ENCODE results near the gene IFTAP. TPM values are rescaled to one million over a fixed set of nuclear protein-coding genes. Genes with fewer than 3 reads are reported as not detected.
"Not testable (repeated sequence)": the region's sequence is repeated elsewhere in the genome, so short reads cannot be mapped to it uniquely, and the experiment has no call there.

Gene IFTAP
- total RNA-seq, 1 donor from 2014 or later, result 1.7 TPM

DNA sequence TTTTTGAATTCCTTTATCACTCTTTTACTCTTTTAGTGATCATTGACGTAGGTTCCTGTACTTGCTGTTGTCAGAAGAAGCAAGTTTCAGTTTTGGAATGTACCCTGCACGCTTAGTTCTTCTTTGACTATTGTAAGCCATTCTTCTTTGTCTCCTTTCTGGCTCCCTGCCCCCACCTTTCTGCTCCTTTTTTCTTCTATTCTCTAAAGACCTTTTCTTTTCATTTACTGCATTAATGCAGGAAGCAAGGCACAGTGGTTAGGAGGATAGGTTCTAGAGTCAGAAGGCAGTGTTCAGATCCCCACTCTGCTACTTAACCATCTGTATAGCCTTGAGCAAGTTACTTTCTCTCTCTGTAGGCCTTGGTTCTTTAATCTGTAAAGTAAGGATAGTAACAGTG, 37.5 kb downstream of the IFTAP start:
- no peak overlapping the region for H3K27ac Mint-ChIP-seq
- DNase-seq, result no peak
- no peaks in the 10 kb centered on the region for H3K36me3 Mint-ChIP-seq (ENCODE audit: low read depth)
- H3K4me3 Mint-ChIP-seq, result no peak overlapping the region
- H3K27me3 Mint-ChIP-seq, result peaks cover 2% of the 10 kb centered on the region
- peaks cover 2% of the 10 kb centered on the region for H3K4me1 Mint-ChIP-seq
- intact Hi-C loops (cut with micrococcal nuclease), result no loop called here
- no peaks in the 10 kb centered on the region for H3K9me3 Mint-ChIP-seq

DNA sequence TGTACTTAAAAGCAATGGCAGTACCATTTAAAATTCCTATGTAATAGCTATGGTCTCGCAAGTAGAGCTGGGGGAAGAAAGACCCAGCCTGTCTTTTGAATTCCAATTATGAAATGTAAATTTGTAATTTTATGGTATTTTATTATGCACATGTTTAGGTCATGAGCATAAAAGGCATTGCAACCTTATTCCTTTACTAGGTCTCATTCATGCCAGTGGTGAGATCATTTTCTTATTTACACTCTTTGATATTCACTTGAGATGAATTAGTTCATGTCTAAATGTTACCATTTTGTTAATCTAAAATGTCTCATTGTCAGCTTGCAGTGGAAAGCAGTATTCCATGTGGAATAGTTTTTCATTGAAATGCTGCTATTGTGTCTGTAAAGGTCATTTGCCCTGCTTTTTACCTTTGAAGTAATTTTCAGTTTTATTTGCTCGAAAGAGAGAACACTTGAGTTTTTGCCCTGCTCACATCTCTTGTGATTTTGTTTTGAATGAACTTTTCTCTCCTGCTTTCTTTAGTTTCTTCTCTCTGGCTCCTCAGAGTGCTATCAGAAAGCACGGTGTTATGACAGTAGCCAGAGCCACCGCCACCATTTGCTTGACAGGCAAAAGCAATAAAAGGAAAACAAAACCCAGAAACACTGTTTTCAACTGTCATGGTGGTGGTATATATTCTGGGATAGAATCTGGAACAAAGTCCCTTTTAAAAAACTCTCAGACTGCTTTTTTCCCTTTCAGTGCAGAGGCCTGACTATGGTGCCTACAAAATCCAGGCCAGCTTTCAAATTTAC, 41.0 kb downstream of the IFTAP start:
- no peak for DNase-seq
- Mint-ChIP-seq H3K4me3 (no peak overlapping the region), H3K9me3 (no peaks in the 10 kb centered on the region), H3K4me1 (peaks cover 2% of the 10 kb centered on the region), H3K27ac (no peak overlapping the region), H3K36me3 (ENCODE audit: low read depth) (no peaks in the 10 kb centered on the region), H3K27me3 (peaks cover 2% of the 10 kb centered on the region)
- intact Hi-C loops (cut with micrococcal nuclease), result no loop called here

DNA sequence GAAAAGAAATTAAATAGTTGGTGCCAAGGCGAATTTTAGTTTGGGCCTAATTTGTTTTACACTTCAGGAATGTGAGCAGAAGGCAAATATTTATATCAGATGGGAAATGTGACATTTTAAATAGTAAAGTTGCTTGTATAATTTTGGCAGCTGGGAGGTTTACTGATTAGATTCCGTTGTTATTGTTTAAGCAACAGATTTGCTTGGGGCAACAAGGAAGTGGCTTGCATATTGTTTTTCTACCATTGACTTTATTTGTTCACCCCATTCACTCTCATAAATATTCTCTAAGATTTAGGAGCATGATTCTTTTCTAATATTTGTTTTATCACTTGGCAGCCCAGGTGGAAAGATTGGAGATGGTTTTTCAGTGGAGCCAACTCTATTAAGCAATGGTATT, 44.3 kb downstream of the IFTAP start:
- Mint-ChIP-seq H3K4me1 (no peaks in the 10 kb centered on the region), H3K27ac (no peak overlapping the region), H3K36me3 (ENCODE audit: low read depth) (no peaks in the 10 kb centered on the region), H3K9me3 (peaks cover 3% of the 10 kb centered on the region), H3K4me3 (no peak overlapping the region), H3K27me3 (peaks cover 2% of the 10 kb centered on the region)
- no peak for DNase-seq
- intact Hi-C loops (cut with micrococcal nuclease), result no loop called here

DNA sequence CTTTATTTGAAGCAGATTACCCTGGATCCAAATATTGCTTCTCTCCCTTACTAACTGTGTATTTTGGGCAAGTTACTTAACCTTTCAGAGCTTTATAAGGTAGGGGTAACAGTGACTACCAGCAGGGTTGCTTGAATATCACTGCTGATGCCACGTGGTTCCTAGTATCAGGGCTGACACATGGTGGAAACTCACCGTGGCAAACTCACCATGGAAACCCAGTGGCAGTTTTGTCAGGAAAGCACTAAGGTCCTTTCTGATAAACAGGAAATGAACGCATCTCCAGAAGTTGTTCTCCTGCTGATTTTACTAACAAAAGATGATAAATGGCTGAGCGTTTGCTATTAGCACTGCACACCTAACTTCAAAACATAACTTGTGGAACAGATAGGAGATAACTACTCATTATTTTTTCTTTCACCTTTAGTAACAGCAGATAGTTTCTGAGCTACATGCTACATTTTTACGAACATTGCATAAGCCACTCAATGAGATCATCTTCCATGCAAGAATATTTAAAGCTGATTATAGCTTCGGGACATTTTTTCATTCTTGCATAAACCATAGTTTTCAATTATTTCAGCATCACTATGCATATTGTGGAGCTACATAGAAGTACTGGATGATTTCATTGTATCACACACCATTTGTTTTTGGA, 63.4 kb downstream of the IFTAP start:
- no peak for DNase-seq
- H3K36me3 Mint-ChIP-seq (ENCODE audit: low read depth), result no peaks in the 10 kb centered on the region
- no peaks in the 10 kb centered on the region for H3K9me3 Mint-ChIP-seq
- H3K4me3 Mint-ChIP-seq, result no peak overlapping the region
- intact Hi-C loops (cut with micrococcal nuclease), result no loop called here
- no peaks in the 10 kb centered on the region for H3K4me1 Mint-ChIP-seq
- H3K27ac Mint-ChIP-seq, result no peak overlapping the region
- no peaks in the 10 kb centered on the region for H3K27me3 Mint-ChIP-seq

DNA sequence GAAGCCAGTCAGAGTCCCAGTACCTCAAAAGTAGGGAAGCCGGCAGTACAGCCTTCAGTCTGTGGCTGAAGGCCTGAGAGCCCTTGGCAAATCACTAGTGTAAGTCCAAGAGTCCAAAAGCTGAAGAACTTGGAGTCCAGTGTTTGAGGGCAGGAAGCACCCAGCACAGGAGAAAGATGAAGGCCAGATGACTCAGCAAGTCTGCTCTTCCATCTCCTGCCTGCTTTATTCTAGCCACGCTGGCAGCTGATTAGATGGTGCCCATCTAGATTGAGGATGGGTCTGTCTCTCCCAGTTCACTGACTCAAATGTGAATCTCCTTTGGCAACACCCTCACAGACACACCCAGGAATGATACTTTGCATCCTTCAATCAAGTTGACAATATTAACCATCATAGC, 67.1 kb downstream of the IFTAP start:
- DNase-seq; H3K27ac Mint-ChIP-seq; H3K4me1 Mint-ChIP-seq; intact Hi-C loops (cut with micrococcal nuclease); H3K36me3 Mint-ChIP-seq (ENCODE audit: low read depth); H3K4me3 Mint-ChIP-seq; H3K9me3 Mint-ChIP-seq; H3K27me3 Mint-ChIP-seq: not testable (repeated sequence)

DNA sequence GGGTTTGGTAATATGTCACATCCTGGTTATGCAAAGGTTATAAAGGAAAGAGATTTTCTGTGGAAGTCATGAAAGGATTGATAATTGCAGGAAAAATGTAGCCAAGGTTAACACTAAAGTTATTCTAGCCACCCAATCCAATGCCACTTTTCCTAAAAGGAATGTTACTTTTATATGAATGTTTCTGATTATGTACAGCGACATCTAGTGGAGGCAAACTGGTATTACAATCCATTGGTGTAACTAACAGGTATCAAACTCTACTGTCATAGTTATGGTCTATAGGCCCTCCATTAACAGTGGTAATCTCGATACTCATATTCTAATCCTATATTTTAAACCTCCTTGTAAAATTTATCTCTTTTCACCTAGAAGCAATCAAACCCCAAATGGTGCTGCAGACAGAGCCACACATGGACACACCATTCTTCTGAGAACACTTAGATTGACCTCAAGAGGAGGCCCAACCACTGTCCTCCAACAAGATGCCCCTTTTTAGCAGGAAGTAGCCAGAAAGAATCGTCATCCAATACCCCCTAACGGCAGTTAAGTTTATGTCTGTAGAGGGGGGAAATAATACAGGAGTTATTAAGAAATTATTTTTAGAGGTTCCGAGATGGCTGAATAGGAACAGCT, 78.6 kb downstream of the IFTAP start:
- Mint-ChIP-seq H3K4me1 (no peaks in the 10 kb centered on the region), H3K9me3 (no peaks in the 10 kb centered on the region), H3K4me3 (no peak overlapping the region), H3K36me3 (ENCODE audit: low read depth) (no peaks in the 10 kb centered on the region), H3K27ac (no peak overlapping the region), H3K27me3 (peaks cover 2% of the 10 kb centered on the region)
- DNase-seq, result peak; percentile 72
- intact Hi-C loops (cut with micrococcal nuclease), result loop anchor here (1.0 to 2.0 kb wide), 2 partner anchors 109 to 380 kb away; no protein-coding TSS in a partner anchor

DNA sequence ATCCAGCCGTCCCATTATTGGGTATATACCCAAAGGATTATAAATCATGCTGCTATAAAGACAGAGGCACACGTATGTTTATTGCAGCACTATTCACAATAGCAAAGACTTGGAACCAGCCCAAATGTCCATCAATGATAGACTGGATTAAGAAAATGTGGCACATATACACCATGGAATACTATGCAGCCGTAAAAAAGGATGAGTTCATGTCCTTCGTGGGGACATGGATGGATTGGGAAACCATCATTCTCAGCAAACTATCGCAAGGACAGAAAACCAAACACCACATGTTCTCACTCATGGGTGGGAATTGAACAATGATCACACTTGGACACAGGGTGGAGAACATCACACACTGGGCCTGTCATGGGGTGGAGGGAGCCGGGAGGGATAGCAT, 85.2 kb downstream of the IFTAP start:
- H3K4me1 Mint-ChIP-seq; intact Hi-C loops (cut with micrococcal nuclease); H3K36me3 Mint-ChIP-seq (ENCODE audit: low read depth); H3K27ac Mint-ChIP-seq; DNase-seq; H3K9me3 Mint-ChIP-seq; H3K4me3 Mint-ChIP-seq: not testable (repeated sequence)
- peaks cover 22% of the 10 kb centered on the region for H3K27me3 Mint-ChIP-seq

DNA sequence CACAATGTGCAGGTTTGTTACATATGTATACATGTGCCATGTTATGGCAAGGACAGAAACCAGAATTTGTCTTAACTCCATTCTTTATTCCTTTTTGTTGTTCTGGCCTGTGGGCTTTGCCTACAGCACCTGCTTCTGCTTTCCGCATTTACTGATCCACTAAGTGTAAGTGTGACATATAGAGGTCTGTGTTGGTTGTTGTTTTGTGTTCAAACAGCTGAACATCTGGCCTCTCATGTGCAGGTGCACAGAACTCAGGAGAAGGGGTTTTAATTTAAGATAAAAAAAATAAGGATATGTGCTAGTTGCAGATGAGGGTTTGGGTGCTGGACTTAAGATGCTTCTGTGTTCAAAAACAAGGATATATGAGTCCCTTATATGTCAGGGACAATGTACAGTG, 89.5 kb downstream of the IFTAP start:
- no peaks in the 10 kb centered on the region for H3K36me3 Mint-ChIP-seq (ENCODE audit: low read depth)
- no peak overlapping the region for H3K4me3 Mint-ChIP-seq
- DNase-seq, result no peak
- intact Hi-C loops (cut with micrococcal nuclease), result no loop called here
- H3K9me3 Mint-ChIP-seq, result no peaks in the 10 kb centered on the region
- peaks cover 48% of the 10 kb centered on the region for H3K27me3 Mint-ChIP-seq
- H3K4me1 Mint-ChIP-seq, result peaks cover 2% of the 10 kb centered on the region
- H3K27ac Mint-ChIP-seq, result no peak overlapping the region

DNA sequence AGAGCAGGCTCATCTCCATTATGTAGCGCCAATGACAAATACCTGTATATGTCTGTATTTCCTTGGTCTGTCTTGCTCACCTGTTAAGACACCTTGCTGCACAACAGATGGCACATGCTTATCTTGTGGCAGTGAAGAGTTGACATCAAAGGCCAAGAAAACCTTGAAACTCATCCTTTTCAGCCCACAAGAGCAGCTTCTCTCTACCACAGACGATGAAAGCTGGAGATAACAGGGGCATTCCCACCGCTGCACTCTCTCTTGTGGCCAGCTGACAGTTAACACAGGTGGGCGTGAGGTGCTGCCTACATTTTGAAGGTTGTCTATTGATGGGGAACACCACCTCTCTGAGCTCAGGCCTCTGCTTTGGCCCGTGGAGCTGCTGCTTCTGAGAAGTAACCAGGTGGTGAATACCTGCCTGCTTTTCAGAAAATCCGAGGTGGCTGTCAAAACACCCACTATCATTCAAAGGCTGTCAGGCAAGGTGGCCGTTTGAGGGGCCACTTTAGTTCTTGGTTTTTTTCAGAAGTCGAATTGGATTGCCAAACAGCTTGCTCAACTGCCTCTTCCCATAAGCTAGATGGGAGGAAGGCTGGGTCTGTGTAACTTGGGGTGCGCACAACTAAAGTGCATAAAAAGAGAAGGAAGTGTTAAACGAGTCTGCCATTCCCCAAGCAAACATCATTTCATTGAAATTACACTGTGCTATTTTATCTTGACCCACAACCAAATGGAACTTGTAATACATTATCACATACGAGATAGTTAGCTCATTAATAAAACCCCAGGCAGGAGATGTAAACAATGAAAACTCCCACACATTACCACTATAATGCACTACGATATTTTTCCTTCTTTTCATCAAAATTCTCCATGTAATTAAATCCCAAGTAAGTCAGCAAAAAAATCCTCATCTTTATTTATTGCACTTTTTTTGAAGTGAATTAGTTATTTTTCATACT, 90.8 kb downstream of the IFTAP start:
- H3K27me3 Mint-ChIP-seq, result peaks cover 56% of the 10 kb centered on the region
- no peak overlapping the region for H3K27ac Mint-ChIP-seq
- intact Hi-C loops (cut with micrococcal nuclease), result no loop called here
- DNase-seq, result peak; percentile 66
- peaks cover 2% of the 10 kb centered on the region for H3K4me1 Mint-ChIP-seq
- H3K4me3 Mint-ChIP-seq, result no peak overlapping the region
- no peaks in the 10 kb centered on the region for H3K36me3 Mint-ChIP-seq (ENCODE audit: low read depth)
- no peaks in the 10 kb centered on the region for H3K9me3 Mint-ChIP-seq

DNA sequence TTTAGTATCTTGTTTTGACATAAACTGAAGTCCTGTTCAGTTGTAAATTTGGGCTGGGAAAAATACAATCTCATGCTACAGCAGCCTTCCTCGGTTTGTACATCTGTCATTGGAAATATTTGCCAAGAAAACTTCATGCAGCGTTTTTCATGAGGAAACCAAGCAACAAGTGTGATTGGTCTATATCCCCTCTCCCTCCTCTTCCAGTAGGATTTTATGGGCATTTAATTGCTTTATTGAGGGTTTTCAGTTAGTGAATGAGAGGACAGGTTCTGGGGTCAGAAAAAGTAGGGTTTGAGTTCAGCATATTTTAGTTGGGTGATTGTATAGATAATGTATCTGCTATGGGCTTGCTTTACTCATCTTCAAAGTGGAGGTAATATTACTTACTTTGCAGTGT, 93.8 kb downstream of the IFTAP start:
- Mint-ChIP-seq H3K27ac (no peak overlapping the region), H3K9me3 (no peaks in the 10 kb centered on the region), H3K36me3 (ENCODE audit: low read depth) (no peaks in the 10 kb centered on the region), H3K4me3 (no peak overlapping the region), H3K4me1 (peaks cover 2% of the 10 kb centered on the region), H3K27me3 (peaks cover 45% of the 10 kb centered on the region)
- DNase-seq, result no peak
- intact Hi-C loops (cut with micrococcal nuclease), result no loop called here

DNA sequence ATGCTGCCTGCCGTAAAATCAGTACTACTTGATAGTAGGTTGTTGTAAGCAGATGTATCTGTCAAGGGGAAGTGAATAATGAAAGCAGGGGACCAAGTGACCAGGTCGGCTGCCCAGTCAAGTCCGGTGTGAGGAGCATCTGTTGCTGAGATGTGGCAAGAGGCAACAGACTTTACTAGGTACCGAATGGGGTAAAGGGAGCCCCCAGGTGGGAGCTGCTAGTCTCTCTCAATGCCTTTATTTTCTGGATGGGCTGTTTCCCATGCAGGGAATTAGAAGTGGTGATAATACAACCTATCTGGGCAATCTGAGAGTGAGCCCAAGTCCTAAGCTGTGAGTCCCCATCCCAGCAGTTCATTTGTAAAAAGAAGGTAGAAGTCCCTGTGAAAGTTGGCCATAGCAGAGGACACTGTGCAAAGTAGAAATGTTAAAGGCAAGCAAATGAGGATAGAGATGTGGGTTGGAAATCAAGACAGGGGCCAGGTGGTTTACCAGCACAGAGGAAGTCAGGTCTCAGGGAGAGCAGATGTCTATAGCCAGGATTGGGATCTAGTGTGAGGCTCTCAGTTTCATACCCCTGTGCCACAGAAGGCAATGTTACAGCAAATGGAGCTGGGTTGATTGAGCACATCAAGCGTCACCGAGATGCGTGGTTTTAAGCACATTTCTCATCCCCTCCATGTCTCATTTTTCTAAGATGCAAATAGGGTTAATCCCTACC, 94.4 kb downstream of the IFTAP start:
- Mint-ChIP-seq H3K36me3 (ENCODE audit: low read depth) (no peaks in the 10 kb centered on the region), H3K27ac (no peak overlapping the region), H3K4me1 (peaks cover 2% of the 10 kb centered on the region), H3K9me3 (no peaks in the 10 kb centered on the region), H3K27me3 (peaks cover 45% of the 10 kb centered on the region), H3K4me3 (no peak overlapping the region)
- intact Hi-C loops (cut with micrococcal nuclease), result no loop called here
- no peak for DNase-seq

DNA sequence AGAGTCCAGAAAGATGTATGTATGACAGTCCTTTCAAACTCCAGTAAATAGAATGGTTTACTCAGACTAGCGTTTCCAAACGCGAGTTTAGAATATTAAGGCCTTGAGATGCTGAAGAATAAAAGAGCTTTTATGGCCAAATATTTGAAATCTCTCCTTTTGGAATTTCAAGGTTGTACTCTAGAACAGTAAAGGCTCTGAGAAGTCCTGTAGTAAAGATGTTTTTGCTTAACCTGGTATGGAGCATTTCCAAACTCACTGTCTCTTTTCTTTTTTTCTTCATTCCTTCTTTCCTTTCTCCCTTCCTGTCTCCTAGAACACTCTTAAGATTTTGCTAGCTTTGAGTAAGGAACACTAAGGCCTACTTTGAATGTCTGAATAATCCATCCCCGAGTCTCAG, 95.1 kb downstream of the IFTAP start:
- DNase-seq, result no peak
- Mint-ChIP-seq H3K4me3 (no peak overlapping the region), H3K27ac (no peak overlapping the region), H3K9me3 (no peaks in the 10 kb centered on the region), H3K4me1 (peaks cover under 1% of the 10 kb centered on the region), H3K36me3 (ENCODE audit: low read depth) (no peaks in the 10 kb centered on the region), H3K27me3 (peaks cover 42% of the 10 kb centered on the region)
- intact Hi-C loops (cut with micrococcal nuclease), result no loop called here

DNA sequence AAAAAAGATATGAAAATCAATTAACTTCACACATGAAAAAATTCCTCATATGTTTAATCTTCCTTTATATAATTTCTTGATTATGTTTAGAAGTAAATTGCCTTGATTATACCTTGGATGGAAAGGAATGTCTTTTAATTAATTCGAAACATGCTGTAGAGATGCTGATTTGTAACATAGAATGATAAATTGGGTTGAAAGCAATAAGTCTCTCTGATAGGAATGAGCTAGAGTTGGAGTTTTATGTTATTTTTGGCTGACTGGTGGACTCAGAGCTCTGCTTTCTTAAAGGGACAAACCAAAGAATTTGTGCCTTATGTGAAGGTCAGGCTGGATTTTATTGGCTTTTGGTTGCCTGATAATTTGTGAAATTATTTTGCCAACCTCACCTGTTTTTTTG, 98.4 kb downstream of the IFTAP start:
- intact Hi-C loops (cut with micrococcal nuclease), result no loop called here
- no peak overlapping the region for H3K4me3 Mint-ChIP-seq
- H3K9me3 Mint-ChIP-seq, result no peaks in the 10 kb centered on the region
- no peak for DNase-seq
- peaks cover 35% of the 10 kb centered on the region for H3K27me3 Mint-ChIP-seq
- no peak overlapping the region for H3K27ac Mint-ChIP-seq
- no peaks in the 10 kb centered on the region for H3K36me3 Mint-ChIP-seq (ENCODE audit: low read depth)
- no peaks in the 10 kb centered on the region for H3K4me1 Mint-ChIP-seq
